Activated T-helper 1 cell treated with Interleukin-2 at 50 U/mL for 16 hours (primary cell): ENCODE results near the gene PRKCE.

ENCODE experiments used
- DNase-seq: peaks from one replicate; pipeline ENCODE4 v3.0.0-alpha.2; 2020; ENCODE audit warnings: low read depth

The PRKCE gene

DNA sequence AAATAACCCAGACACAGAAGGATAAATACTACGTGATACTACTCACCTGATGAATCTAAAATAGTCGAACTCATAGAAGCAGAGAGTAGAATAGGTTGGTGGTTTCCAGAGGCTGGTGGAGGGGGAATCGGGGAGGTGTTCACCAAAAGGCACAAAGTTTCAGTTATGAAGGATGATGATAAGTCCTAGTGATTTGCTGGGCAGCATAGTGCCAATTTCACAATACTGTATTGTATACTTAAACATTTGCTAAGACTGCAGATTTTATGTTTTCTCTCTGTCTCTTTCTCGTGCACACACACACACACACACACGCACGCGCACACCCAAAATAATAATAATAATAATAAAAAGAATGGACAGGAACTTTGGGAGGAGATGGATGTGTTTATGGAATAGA is 425.4 kb downstream of the PRKCE start:
- DNase-seq = no peak

DNA sequence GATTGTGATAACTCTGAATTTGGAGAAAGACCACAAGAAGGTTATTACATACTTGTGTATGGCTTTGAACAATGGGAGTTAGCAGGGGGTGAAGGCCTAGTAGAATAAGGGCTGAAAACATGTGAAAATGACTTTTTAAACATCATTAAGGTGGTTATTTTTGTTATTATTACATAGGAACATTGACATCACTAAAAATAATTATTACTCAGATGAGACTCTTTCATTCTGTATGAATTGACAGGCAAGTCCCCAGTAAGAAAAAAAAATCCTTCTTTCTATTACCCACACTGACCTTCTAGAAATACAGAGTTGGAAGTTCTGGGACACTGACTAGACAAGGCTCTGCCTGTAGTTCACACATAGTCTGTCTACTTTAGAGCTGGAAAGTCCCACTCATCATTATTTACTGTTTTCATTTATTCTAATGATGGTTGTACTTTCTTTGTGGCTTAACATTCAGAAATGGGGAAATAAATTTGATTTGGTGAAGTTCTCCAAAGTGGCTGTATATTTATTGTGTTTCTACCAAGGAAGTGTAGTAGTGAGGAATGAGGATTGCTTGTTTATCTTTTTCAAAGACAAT is 426.1 kb downstream of the PRKCE start:
- DNase-seq = no peak

DNA sequence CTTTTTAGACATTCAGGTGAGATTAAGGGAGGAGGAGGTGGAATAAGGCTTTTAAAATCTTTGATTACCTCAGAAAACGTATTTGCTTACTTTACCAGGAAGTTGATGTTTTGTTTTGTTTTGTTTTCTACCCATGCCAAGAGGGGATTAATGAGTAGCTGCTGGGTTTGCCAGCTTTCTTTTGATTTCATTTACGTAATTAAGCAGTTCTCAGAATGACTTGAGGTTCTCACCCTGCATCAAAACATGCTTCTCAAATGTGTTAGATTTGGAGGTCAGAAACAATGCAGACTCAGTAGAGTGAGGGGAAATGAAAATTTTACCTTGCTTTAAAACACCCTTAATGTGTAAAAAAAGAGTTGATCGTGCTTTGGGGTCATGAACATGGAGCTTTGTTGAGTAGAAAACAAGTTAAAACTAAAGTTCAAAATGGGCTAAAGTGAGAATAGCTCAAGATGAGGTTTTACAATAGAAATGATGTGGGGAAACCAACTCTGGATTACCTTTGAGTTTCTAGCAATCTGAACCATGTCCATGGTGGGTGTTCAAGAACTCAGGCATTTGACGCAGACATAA is 428.6 kb downstream of the PRKCE start:
- no peak for DNase-seq

DNA sequence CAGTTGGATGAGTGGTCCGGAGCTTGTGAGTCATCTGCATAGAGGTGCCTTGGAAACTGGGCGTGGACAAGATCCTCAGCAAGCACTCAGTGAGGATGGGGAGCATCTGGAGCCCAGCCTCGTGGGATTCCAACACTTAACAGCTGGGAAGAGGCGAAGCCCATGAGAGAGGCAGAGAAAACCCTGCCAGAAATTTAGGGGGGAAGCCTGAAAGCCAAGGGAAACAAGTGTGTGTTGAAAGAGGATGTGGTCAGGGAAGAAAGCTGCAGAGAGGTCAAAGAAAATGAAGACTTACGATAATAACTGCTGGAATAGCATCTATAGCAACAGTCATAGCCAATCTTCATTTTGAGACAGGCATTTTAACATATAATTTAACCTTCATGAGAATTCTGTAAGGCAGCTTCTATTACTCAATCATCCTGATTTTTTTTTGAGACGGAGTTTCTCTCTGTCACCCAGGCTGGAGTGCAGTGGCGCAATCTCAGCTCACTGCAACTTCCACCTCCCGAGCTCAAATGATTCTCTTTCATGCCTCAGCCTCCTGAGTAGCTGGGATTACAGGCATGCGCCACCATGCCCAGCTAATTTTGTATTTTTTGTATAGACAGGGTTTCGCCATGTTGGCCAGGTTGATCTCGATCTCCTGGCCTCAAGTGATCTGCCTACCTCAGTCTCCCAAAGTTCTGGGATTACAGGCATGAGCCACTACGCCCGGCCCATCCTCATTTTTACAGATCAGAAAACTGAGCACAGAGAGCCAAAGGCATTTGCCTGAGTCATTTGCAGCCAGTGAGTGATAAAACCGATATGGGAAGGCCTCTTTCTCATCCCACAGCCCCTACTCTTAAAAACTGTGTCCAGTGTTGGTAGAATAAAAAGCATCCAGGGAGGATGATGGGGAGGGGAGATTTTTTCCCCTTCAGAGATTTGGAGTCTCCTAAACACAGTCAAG is 431.3 kb downstream of the PRKCE start:
- DNase-seq = no peak

DNA sequence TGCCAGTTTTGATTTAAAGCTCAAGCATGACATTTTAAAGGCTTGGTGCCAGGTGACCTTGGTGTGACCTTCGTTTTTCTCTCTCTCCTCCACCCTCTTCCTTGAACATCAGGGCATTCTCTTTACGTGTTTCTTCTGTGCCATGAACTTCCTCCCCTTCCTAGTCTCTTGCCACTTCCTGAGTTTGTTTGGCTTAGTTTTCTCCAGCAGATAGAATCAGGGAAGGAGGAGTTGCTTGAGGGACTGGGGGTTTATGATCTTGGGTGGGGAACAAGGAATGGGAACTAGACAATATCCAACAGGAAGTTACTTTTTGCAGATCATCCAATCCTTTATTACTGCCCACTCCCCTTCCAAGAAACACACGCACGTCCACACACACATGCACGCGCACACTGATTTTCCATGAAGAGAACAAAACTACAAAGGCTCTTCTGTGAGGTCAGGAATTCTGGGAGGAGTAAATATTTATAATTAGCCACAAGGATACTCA is 435.1 kb downstream of the PRKCE start:
- DNase-seq = no peak

DNA sequence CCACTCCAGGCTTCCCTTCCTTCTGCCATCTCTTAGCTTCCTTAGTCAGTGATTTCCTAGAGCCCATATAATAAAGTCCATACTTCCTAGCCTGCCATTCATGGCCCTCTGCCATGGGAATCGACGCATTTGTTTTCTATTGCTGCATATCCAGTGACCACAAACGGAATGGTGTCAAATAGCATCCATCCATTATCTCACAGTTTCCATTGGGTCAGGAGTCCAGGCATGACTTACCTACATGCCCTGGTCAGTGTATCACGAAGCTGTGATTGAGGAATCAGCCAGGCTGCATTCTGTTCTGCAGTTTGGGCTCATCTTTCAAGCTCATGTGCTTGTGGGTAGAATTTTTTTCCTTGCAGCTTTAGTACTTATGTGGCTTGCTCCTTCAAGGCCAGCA is 436.0 kb downstream of the PRKCE start:
- no peak for DNase-seq

DNA sequence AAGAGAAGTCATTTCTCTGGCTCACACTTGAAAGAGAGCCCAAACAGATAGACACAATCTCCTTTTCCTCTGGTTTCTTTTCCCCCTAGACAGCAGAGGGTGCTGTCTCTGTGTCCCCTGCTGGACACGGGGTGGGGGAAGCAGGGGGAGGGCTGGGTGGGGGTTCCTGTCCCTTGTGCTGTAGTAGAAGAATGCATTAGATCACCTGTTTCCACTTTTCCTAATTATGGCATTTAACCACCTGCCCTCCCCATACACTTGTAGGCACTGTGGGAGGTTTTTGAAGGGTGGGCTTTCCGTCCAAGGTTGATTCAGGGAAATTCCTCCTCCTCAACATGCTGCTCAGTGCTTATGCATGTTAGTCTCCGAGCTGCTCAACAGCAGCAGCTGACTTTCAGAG is 439.5 kb downstream of the PRKCE start:
- DNase-seq = no peak

DNA sequence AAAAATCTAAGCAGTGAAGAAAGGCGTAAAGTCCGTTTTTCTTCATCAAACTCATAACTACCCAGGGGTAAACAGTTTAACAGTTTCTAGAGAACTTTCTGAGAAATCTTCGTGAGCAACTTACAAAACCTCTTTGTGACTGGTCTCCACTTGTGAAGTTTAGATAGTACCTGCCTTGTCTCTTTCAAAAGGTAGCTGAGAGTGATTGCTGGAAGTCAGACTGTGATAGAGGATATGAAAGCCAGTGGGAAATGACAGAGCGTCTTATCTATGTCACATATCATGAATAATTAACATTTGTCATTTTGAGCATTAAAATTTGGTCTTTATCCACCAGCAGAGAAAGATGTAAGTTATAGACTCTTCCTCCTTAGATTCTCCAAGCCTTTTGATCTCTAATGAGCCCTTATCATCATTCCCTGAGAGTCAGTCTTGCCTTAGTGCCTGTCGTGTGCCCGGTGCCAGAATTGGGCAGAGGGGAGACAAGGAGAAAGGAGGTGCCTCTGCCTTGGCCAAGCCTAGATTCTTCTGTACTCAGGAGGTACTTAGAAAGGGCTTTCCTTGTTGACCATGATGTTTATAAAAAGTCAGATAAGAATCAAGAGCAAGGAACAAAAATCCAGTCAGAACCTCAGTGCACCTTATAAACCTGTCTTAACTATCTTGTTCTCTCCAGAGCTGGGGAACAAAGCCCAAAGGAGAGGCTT is 440.6 kb downstream of the PRKCE start:
- no peak for DNase-seq

DNA sequence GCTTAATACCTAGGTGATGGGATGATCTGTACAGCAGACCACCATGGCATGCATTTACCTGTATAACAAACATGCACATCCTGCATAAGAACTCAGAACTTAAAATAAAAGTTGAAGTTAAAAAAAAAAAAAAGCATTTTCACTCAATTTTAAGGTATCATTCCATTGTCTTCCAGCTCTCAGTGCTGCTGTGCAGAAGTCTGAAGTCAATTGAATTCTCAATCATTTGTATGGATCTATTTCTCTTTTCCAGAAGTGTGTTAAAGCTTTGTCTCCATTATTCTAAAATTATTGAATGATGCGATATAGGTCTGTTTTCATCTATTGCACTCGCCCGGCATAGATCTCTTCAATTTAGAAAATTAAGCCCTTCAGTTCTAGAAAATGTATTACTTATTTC is 443.2 kb downstream of the PRKCE start:
- DNase-seq = no peak

DNA sequence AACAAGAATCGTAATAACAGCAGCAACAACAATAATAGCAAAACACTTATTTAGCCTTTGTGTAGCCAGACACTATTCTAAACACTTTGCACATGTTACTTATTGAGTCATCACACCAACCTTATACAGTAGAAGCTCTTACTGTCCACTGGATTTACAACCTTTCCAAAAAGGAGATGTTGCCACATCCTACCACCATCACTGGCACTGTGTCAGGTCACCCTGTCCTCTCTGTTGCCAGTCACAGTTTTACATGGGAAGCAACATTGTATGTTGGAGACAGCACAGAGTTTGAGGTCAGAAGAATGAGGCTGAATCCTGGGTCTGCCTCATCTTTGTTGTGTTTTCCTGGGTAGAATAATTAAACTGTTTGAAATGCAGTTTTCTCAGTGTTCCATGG is 444.4 kb downstream of the PRKCE start:
- no peak for DNase-seq

DNA sequence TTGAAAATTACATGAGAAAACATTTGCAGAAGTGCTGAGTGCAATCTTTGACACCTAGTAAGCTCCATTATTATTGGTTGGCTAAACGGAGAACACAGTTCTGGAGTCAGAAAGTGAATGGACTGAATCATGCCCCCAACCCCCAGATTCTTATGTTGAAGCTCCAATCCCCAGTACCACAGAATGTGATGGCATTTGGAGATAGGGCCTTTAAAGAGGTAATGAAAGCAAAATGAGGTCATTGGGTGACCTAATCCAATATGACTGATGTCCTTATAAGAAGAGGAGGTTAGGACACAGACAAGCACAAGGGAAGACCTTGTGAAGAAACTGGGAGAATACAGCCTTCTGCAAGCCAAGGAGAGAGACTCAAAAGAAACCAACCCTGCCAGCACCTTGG is 444.8 kb downstream of the PRKCE start:
- DNase-seq = no peak

DNA sequence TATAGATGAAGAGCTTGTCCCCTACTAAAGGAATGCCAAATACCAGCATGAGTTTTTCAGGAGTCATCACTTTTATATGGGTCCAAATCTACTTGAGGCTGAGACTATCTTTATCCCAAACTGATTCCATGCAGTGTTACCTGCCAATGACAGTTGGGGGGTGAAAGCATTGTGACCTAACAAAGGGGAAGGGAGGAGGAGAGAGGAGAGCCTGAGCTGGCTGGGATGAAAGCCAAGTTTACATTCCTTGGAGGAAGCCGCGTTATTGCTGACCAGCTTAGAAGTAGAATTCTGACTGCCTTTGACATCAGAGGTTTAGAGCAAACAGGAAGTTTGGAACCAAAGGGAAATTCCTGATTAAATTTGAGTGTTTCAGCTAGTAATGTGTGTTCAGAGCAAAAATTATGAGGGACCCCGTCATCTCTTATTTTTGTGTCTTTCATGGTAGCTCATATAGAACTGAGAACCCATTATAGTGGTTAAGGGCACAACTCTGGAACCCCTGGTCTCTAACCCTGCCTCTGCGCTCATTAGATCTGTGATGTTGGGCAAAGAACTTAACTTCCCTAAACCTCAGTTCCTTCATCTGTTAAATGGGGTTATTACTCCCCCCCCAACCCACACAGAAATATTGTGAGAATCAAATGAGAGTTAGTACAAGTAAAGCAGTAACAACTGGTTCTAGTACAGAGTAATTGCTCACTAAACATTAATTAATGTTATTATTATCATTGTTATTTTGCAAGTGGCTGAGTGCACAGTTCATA is 446.4 kb downstream of the PRKCE start:
- DNase-seq = no peak

DNA sequence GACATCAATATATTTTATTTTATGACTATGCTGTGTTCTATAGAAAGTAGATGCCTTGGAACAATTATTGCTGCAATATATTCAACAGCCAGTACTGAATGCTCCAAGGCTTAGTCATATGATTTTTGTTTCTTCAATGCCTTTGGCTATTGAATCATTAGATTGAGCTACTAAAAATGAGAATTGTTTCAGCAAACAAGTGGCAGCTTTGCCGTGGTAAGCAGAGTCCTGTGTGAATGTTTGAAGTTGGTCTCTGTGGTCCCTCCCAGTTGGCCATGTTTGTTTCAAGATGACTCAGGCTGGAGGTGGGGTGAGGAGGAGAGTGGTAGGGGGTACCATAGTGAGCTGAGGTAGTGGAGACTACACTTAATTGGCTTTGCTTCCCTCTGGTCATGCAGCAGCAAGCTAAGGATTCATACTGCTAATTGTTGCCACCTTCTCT is 447.2 kb downstream of the PRKCE start:
- no peak for DNase-seq

DNA sequence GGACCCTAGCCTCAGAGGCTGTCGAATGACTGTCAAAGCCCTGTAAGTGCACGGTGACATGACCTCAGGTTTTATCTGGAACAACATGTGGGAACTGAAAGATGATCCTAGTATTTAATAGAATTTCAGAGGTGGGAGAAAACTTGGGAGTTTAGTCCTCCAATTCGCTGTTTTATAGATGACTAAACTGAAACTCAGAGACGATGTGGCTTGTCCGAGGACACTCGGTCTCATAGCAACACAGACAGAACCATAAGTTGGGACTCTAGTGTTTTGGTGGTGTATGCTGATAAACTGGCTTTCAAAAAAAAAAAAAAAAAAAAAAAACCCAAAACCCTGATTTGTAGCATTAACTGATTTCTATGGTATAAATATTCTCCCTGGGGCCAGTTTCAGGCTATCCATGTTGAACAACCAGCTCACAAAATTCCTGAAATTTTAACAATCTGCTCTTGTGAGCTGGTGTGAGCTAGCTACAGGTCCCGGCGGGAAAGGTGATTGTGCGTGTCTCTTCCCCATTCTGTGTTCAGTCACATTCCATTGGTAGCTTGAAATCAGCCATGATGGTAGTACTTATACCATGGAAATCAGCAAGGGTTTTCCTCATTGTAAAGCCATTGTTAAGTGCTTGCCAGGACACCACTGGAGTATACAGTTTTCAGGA is 450.2 kb downstream of the PRKCE start:
- no peak for DNase-seq

DNA sequence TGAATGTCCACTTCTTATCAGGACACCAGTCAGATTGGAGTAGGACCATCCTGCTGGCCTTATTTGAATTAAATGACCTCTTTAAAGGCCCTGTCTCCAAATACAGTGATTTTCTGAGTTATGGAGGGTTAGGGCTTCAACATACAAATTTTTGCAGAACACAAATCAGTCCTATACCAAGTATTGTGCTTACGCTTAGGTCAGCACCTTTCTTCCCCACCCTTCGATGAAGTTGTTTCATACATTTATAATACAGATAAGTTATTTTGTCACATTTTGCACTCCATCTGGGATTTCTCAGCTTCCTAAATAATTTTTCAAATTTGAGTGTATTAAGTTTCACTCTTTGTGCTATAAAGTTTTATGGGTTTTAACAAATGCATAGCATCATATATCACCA is 455.2 kb downstream of the PRKCE start:
- DNase-seq = no peak

DNA sequence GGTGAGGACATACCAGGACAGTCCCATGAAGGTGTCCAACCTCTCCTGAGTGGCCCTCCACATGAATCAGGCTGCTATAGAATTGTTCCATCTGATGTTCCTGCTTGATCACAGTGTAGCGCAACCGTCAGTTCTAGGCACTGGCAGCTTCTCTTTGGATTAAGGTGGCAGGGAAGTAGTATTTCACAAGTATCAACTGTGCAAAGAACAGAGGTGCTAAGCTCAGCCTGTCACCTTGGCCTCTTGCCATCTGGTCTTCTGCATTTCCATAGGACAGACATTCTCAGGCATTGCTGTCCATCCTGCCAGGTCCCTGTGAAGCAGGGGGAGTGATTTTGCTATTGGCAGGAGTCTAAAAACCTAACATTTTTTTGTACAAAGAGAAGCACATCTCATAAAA is 463.5 kb downstream of the PRKCE start:
- DNase-seq = no peak

DNA sequence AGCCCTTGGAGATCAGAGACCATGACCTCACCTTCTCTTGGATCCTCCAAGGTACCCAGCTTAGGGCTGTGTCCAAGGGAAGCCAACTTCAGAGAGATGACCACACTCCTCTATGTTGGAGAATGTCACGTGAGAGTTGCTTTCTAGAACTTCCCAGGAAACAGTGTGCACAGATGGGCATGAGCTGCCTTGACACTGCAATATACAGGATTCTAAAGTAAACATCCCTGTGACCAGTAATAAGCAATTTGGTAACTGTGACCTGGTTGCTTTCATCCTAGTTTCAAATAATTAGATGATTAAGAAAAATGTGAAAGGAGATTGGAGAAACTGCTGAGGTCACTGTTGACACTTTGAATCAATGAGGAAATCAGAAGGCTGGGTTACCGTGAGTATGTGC is 464.7 kb downstream of the PRKCE start:
- DNase-seq = no peak

DNA sequence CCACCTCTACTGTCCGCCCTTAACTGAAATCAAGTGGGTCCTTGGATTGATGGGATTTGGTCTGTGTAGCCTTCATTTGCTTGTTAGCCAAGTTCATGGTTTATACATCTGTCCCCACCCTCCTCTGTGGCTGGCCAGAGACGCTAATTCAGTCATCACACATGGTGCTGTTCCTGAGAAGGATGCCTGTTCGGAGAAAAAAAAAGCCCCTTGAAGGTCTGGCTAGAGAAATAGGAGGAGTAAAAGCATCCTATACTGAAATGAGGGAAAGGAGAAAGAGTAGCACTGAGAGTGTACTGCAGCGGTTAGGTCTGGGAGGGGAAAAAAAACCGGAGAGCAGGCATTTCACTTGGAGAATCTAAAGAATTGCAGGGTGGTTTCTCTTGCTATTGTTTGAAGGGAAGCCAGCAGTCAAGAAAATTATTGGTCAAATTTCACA is 465.1 kb downstream of the PRKCE start:
- no peak for DNase-seq

DNA sequence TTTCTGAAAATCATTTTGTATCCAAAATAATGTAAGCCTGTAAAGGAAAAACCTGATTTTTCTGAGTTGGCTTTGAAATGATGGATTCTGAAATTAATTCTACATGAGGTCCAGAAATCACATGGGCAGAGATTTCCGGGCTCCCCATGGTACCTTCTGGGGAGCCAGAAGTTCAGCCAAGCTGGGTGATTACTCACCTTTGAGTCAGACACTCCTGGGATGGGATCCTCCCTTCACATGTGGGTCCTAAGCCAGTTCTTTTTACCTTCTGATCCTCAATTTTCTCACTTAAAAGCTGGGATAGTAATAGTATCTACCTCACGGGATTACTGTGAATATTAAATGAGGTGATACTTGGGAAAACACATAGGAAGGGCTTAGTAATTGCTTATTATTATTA is 465.9 kb downstream of the PRKCE start:
- DNase-seq = no peak

DNA sequence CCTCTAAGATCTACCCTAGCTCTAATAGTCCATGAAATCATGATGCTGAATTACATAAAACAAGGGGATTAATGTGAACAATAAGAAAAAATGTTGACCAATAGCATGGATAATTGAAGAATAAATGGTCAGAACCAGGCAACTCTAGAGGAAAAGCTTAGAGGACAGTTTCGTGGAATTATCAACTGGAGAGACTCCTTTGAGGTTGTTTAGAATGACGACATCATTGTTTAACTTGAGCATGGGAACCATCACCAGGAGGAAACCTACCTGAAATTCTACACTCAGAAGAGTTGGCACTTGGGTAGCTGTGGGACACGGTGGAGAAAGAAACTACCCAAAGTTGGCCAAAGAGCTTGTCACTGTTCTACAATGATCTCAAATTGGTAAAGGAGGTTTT is 466.5 kb downstream of the PRKCE start:
- DNase-seq = no peak
